ENCODE measurements around the gene PER3. TPM values are rescaled to one million over a fixed set of nuclear protein-coding genes. Genes with fewer than 3 reads are reported as not detected.
A peak's percentile ranks its signal among the peaks of the same experiment; 100 is the strongest.

Gene PER3
- total RNA-seq, 1 donor = 22.4 TPM

DNA sequence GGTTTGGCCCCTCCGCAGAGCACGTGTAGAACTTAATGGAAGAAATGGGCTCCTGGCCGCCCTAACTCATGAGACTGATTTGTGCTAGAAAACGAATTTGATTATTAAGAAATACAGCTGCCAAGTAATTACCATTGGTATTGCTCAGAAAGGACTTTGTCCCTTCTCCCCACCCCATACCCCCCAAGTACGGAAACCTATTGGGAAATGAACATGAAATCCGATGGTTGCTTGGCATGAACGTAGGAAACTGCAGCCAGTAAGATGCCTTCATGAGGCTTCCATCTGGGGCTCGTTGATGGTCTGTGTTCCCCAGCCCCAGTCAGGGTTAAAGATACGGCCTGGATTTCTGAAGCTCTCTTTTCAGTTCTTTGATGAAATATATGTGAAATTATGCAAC, 21.4 kb downstream of the PER3 start:
- H3K4me1 ChIP-seq (ENCODE audit: insufficient read depth, low read length) = peaks cover 6% of the 10 kb centered on the region
- no peak overlapping the region for H3K27ac ChIP-seq (ENCODE audit: low read depth, low read length)
- H3K36me3 ChIP-seq (ENCODE audit: insufficient read depth, low read length) = peaks cover 17% of the 10 kb centered on the region
- H3K27me3 ChIP-seq (ENCODE audit: insufficient read depth, low read length) = no peaks in the 10 kb centered on the region
- DNase-seq (ENCODE audit: insufficient read length, low spot score, missing footprints) = no peak
- H4K20me1 ChIP-seq (ENCODE audit: insufficient read depth, low read length) = no peaks in the 10 kb centered on the region
- H3K4me2 ChIP-seq (ENCODE audit: insufficient read depth, low read length) = no peak overlapping the region
- H3K79me2 ChIP-seq (ENCODE audit: insufficient read depth, low read length) = no peaks in the 10 kb centered on the region
- no peak overlapping the region for H2AFZ ChIP-seq (ENCODE audit: low read length)
- H3K4me3 ChIP-seq (ENCODE audit: insufficient read depth, low read length) = no peak overlapping the region
- TF ChIP-seq, protein P1, sequence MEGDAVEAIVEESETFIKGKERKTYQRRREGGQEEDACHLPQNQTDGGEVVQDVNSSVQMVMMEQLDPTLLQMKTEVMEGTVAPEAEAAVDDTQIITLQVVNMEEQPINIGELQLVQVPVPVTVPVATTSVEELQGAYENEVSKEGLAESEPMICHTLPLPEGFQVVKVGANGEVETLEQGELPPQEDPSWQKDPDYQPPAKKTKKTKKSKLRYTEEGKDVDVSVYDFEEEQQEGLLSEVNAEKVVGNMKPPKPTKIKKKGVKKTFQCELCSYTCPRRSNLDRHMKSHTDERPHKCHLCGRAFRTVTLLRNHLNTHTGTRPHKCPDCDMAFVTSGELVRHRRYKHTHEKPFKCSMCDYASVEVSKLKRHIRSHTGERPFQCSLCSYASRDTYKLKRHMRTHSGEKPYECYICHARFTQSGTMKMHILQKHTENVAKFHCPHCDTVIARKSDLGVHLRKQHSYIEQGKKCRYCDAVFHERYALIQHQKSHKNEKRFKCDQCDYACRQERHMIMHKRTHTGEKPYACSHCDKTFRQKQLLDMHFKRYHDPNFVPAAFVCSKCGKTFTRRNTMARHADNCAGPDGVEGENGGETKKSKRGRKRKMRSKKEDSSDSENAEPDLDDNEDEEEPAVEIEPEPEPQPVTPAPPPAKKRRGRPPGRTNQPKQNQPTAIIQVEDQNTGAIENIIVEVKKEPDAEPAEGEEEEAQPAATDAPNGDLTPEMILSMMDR (IDR thresholded peaks at IDR 0.05; ENCODE audit: extremely low read depth, low read depth, low read length) = no peak
- H3K9me3 ChIP-seq (ENCODE audit: low read depth, low read length) = no peaks in the 10 kb centered on the region

DNA sequence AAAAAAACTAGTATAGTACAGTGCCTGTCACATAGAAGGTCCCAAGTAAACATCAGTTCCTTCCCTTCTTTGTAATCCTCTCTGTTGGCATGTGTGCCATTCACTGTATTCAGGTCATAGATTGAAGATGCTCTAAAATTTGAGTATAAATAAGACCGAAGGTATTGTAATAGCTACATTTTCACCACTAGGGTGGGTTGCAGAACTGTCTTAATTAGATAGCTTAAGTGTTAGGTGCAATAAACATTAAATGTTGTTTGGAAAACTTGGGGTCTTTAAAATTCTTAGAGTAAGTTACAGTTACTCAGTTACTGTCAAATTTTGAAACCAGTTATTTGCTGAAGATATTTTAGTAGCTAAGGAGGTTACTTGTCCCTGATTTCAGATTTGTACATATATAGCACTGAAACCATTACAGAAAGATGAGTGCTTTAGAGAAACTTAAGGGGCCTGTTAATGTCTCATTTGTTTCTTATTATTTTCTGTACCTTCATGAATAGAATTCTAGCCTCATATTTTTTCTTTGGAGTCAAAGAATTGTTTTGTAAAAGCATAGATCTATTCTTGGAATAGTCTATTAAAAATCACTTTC, 24.3 kb downstream of the PER3 start:
- H3K9me3 ChIP-seq (ENCODE audit: low read depth, low read length) = no peaks in the 10 kb centered on the region
- no peaks in the 10 kb centered on the region for H3K27me3 ChIP-seq (ENCODE audit: insufficient read depth, low read length)
- H3K79me2 ChIP-seq (ENCODE audit: insufficient read depth, low read length) = no peaks in the 10 kb centered on the region
- peaks cover 27% of the 10 kb centered on the region for H3K36me3 ChIP-seq (ENCODE audit: insufficient read depth, low read length)
- no peak overlapping the region for H3K27ac ChIP-seq (ENCODE audit: low read depth, low read length)
- H4K20me1 ChIP-seq (ENCODE audit: insufficient read depth, low read length) = no peaks in the 10 kb centered on the region
- DNase-seq (ENCODE audit: insufficient read length, low spot score, missing footprints) = peak; percentile 25
- peaks cover 7% of the 10 kb centered on the region for H3K4me1 ChIP-seq (ENCODE audit: insufficient read depth, low read length)
- no peak overlapping the region for H3K4me2 ChIP-seq (ENCODE audit: insufficient read depth, low read length)
- H3K4me3 ChIP-seq (ENCODE audit: insufficient read depth, low read length) = no peak overlapping the region
- TF ChIP-seq, protein P1 (IDR thresholded peaks at IDR 0.05; ENCODE audit: extremely low read depth, low read depth, low read length) = peak; percentile 46
- H2AFZ ChIP-seq (ENCODE audit: low read length) = no peak overlapping the region

DNA sequence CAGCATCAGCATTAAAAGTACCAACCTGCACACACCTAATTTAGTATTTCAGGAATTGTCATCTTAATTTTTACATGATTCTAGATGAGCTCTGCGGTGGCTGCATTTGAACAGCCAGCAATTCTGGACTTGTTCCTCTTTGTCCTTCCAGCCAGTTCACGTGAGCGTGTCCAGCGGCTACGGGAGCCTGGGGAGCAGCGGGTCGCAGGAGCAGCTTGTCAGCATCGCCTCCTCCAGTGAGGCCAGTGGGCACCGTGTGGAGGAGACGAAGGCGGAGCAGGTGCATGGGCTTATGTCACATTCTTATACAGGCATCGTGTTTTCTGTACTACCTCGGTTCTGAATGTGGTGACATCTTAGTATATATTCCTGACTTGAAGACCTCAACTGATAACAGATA, 25.7 kb downstream of the PER3 start:
- no peak overlapping the region for H2AFZ ChIP-seq (ENCODE audit: low read length)
- no peak for DNase-seq (ENCODE audit: insufficient read length, low spot score, missing footprints)
- H3K36me3 ChIP-seq (ENCODE audit: insufficient read depth, low read length) = peaks cover 30% of the 10 kb centered on the region
- H3K9me3 ChIP-seq (ENCODE audit: low read depth, low read length) = no peaks in the 10 kb centered on the region
- TF ChIP-seq, protein P1 (IDR thresholded peaks at IDR 0.05; ENCODE audit: extremely low read depth, low read depth, low read length) = no peak
- H3K27me3 ChIP-seq (ENCODE audit: insufficient read depth, low read length) = no peaks in the 10 kb centered on the region
- no peak overlapping the region for H3K4me2 ChIP-seq (ENCODE audit: insufficient read depth, low read length)
- H4K20me1 ChIP-seq (ENCODE audit: insufficient read depth, low read length) = no peaks in the 10 kb centered on the region
- no peak overlapping the region for H3K4me3 ChIP-seq (ENCODE audit: insufficient read depth, low read length)
- no peak overlapping the region for H3K27ac ChIP-seq (ENCODE audit: low read depth, low read length)
- H3K4me1 ChIP-seq (ENCODE audit: insufficient read depth, low read length) = peaks cover 7% of the 10 kb centered on the region
- H3K79me2 ChIP-seq (ENCODE audit: insufficient read depth, low read length) = no peaks in the 10 kb centered on the region

DNA sequence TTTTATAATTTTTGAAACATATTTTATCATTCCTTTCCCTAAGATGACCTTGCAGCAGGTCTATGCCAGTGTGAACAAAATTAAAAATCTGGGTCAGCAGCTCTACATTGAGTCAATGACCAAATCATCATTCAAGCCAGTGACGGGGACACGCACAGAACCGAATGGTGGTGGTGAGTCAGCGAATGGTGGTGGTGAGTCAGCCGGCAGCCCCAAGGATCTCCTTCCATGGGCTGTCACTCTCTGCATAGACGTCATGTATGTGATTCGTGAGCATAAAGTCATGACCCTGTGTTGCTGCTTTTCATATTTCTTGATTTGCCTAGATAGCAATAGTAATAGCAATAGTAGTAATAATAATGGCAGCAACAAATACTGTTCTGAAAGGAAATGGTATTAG, 26.3 kb downstream of the PER3 start:
- H3K9me3 ChIP-seq (ENCODE audit: low read depth, low read length) = no peaks in the 10 kb centered on the region
- TF ChIP-seq, protein P1 (IDR thresholded peaks at IDR 0.05; ENCODE audit: extremely low read depth, low read depth, low read length) = no peak
- H3K4me1 ChIP-seq (ENCODE audit: insufficient read depth, low read length) = peaks cover 7% of the 10 kb centered on the region
- no peaks in the 10 kb centered on the region for H4K20me1 ChIP-seq (ENCODE audit: insufficient read depth, low read length)
- peak; percentile 93 for DNase-seq (ENCODE audit: insufficient read length, low spot score, missing footprints)
- H3K79me2 ChIP-seq (ENCODE audit: insufficient read depth, low read length) = no peaks in the 10 kb centered on the region
- H3K27ac ChIP-seq (ENCODE audit: low read depth, low read length) = peak overlapping the region; percentile 7
- H3K27me3 ChIP-seq (ENCODE audit: insufficient read depth, low read length) = no peaks in the 10 kb centered on the region
- no peak overlapping the region for H3K4me3 ChIP-seq (ENCODE audit: insufficient read depth, low read length)
- no peak overlapping the region for H2AFZ ChIP-seq (ENCODE audit: low read length)
- no peak overlapping the region for H3K4me2 ChIP-seq (ENCODE audit: insufficient read depth, low read length)
- H3K36me3 ChIP-seq (ENCODE audit: insufficient read depth, low read length) = peaks cover 30% of the 10 kb centered on the region

Measured in osteoblast (primary cell).